CD4-positive, alpha-beta memory T cell (primary cell): ENCODE results near the gene PLEKHA7. TPM values are rescaled to one million over a fixed set of nuclear protein-coding genes. Genes with fewer than 3 reads are reported as not detected.

Source experiments
- CTCF ChIA-PET: fragments of 350-600 bp; sonication (Branson Sonifier 250); formaldehyde crosslinking; loops from one replicate; lab custom pipeline; 2021; ENCODE audit warnings: inconsistent platforms; ENCODE audit not compliant: partially characterized antibody; lab: Charles Lee
- POLR2A ChIA-PET: fragments of 350-600 bp; sonication (Branson Sonifier 250); formaldehyde crosslinking; loops from one replicate; lab custom pipeline; 2021; ENCODE audit not compliant: partially characterized antibody; lab: Charles Lee
- DNase-seq, 5 donors: peaks; one replicate each; pipeline versions ENCODE4 v3.0.0 to v3.0.0-alpha.2; 2020 to 2022; ENCODE audit warnings: mixed read lengths in 1 of 5
- H3K27ac ChIP-seq: one replicate; pipeline ENCODE4 v1.7.0; 2013; ENCODE audit warnings: low read depth, low read length
- H3K27me3 ChIP-seq: 2 replicates; pipeline ENCODE4 v1.7.0; 2013; ENCODE audit warnings: mild to moderate bottlenecking, low read length, moderate library complexity; ENCODE audit not compliant: insufficient read depth
- H3K36me3 ChIP-seq: 2 replicates; pipeline ENCODE4 v1.7.0; 2013; ENCODE audit warnings: mild to moderate bottlenecking, low read length, moderate library complexity; ENCODE audit not compliant: insufficient read depth
- H3K4me1 ChIP-seq: 2 replicates; pipeline ENCODE4 v1.7.0; 2013; ENCODE audit warnings: mild to moderate bottlenecking, low read length, moderate library complexity; ENCODE audit not compliant: insufficient read depth
- H3K4me3 ChIP-seq, 2 donors: one replicate each; pipeline ENCODE4 v1.7.0; 2013; ENCODE audit warnings: low read length in 2 of 2, mild to moderate bottlenecking in 1 of 2
- H3K9me3 ChIP-seq, 2 donors: one replicate each; pipeline ENCODE4 v1.7.0; 2013; ENCODE audit warnings: low read length in 2 of 2, control low read depth in 1 of 2; ENCODE audit not compliant: control insufficient read depth in 1 of 2
- H3K27ac Mint-ChIP-seq, 7 donors: one replicate each; pipeline ENCODE4 v1.8.0; 2020 to 2021; ENCODE audit warnings: mixed read lengths in 7 of 7, mild to moderate bottlenecking in 6 of 7, inconsistent platforms in 3 of 7, moderate library complexity in 3 of 7
- H3K27me3 Mint-ChIP-seq, 2 donors: one replicate each; pipeline ENCODE4 v1.8.0; 2020 to 2021; ENCODE audit warnings: mixed read lengths in 2 of 2
- H3K36me3 Mint-ChIP-seq, 2 donors: one replicate each; pipeline ENCODE4 v1.8.0; 2020 to 2021; ENCODE audit warnings: mixed read lengths in 2 of 2, inconsistent platforms in 1 of 2, mild to moderate bottlenecking in 1 of 2
- H3K4me1 Mint-ChIP-seq, 4 donors: one replicate each; pipeline ENCODE4 v1.8.0; 2020 to 2021; ENCODE audit warnings: mixed read lengths in 4 of 4, mild to moderate bottlenecking in 1 of 4
- H3K4me3 Mint-ChIP-seq, 8 donors: one replicate each; pipeline ENCODE4 v1.8.0; 2020 to 2021; ENCODE audit warnings: mixed read lengths in 8 of 8, mild to moderate bottlenecking in 7 of 8, moderate library complexity in 6 of 8, inconsistent platforms in 3 of 8
- H3K9me3 Mint-ChIP-seq, 8 donors: one replicate each; pipeline ENCODE4 v1.8.0; 2020 to 2021; ENCODE audit warnings: mixed read lengths in 8 of 8, mild to moderate bottlenecking in 5 of 8, inconsistent platforms in 3 of 8, moderate library complexity in 1 of 8
- intact Hi-C: fragments of 100-400 bp; cut with micrococcal nuclease; formaldehyde crosslinking; loops from one replicate; pipeline ENCODE4 v1.15.1; 2023
- polyA plus RNA-seq, 2 donors: library from polyadenylated mRNA; unstranded; fragments of 300-500 nt; fragmentation: Illumina TruSeq; gene quantifications; one replicate each; pipeline ENCODE4 v1.2.3, GENCODE V29; 2021
- total RNA-seq, 2 experiments: library from RNA; stranded (reverse); gene quantifications; one replicate each; pipeline ENCODE4 v1.2.3, GENCODE V29; 2021

Gene PLEKHA7
- total and polyA plus RNA-seq, 4 experiments from 2014 or later, result 1.6 to 8.3 (median 6.0) TPM

- Histone ChIP-seq H3K9me3 (no peaks in the 10 kb centered on the region), H3K36me3 (no peaks in the 10 kb centered on the region), H3K4me3 (no peak overlapping the region), H3K4me1 (peaks cover 21% of the 10 kb centered on the region), H3K27me3 (no peaks in the 10 kb centered on the region), H3K27ac (peak overlapping the region; percentile 50)
- H3K36me3 Mint-ChIP-seq, result peaks cover 0 to 1% of the 10 kb centered on the region in 2 donors
- peak overlapping the region; percentile 70 to 93 (median 89) for H3K27ac Mint-ChIP-seq
- no peaks in the 10 kb centered on the region for H3K27me3 Mint-ChIP-seq
- H3K4me1 Mint-ChIP-seq, result peaks cover 16 to 30% (median 21%) of the 10 kb centered on the region in 4 donors
- H3K9me3 Mint-ChIP-seq, result peaks cover 0 to 2% (median 0%) of the 10 kb centered on the region in 8 donors
- POLR2A ChIA-PET, result interaction anchor here (1.0 to 1.2 kb wide), 2 partner anchors 29 to 91 kb away, joined by 3 to 5 read pairs; partner anchors contain the start of gene RPS13
- CTCF ChIA-PET, result interaction anchor here (0.6 to 2.5 kb wide), 2 partner anchors 29 to 59 kb away, joined by 3 to 7 read pairs; no protein-coding TSS in a partner anchor
- peak; percentile 46 to 78 (median 56) for DNase-seq
- intact Hi-C loops, result no loop called here
- peak overlapping the region in 7 of 8 donors; percentile 41 to 83 (median 62) for H3K4me3 Mint-ChIP-seq
Observed at GRCh38 chr11:16986434-16987204, 27.6 kb downstream of the PLEKHA7 start.

- no peak for DNase-seq
- Histone ChIP-seq H3K4me1 (peaks cover 21% of the 10 kb centered on the region), H3K36me3 (no peaks in the 10 kb centered on the region), H3K27me3 (no peaks in the 10 kb centered on the region), H3K27ac (no peak overlapping the region), H3K4me3 (no peak overlapping the region), H3K9me3 (no peaks in the 10 kb centered on the region)
- Mint-ChIP-seq H3K9me3 (peaks cover 0 to 2% (median 0%) of the 10 kb centered on the region in 8 donors), H3K4me3 (peak overlapping the region in 1 of 8 donors; percentile 17), H3K27me3 (no peaks in the 10 kb centered on the region), H3K4me1 (peaks cover 16 to 30% (median 21%) of the 10 kb centered on the region in 4 donors), H3K27ac (peak overlapping the region in 6 of 7 donors; percentile 70 to 93 (median 84)), H3K36me3 (peaks cover 0 to 1% of the 10 kb centered on the region in 2 donors)
- POLR2A ChIA-PET, result no interaction called here
- CTCF ChIA-PET, result interaction anchor here (2.5 kb wide), 1 partner anchor 30 kb away, joined by 7 read pairs; no protein-coding TSS in a partner anchor
- intact Hi-C loops, result no loop called here
Observed at GRCh38 chr11:16985297-16985696, 28.9 kb downstream of the PLEKHA7 start.

GRCh38 chr11:16984229-16984628 is 30.0 kb downstream of the PLEKHA7 start:
- H3K36me3 Mint-ChIP-seq, result peaks cover 0 to 1% of the 10 kb centered on the region in 2 donors
- Histone ChIP-seq H3K27ac (no peak overlapping the region), H3K4me1 (peaks cover 21% of the 10 kb centered on the region), H3K36me3 (no peaks in the 10 kb centered on the region), H3K9me3 (no peaks in the 10 kb centered on the region), H3K27me3 (no peaks in the 10 kb centered on the region), H3K4me3 (no peak overlapping the region)
- H3K27me3 Mint-ChIP-seq, result no peaks in the 10 kb centered on the region
- peaks cover 16 to 30% (median 20%) of the 10 kb centered on the region in 4 donors for H3K4me1 Mint-ChIP-seq
- CTCF ChIA-PET, result interaction anchor here (1.5 kb wide), 1 partner anchor 8 kb away, joined by 3 read pairs; no protein-coding TSS in a partner anchor
- no peak overlapping the region for H3K4me3 Mint-ChIP-seq
- POLR2A ChIA-PET, result no interaction called here
- intact Hi-C loops, result no loop called here
- peak overlapping the region in 1 of 7 donors; percentile 49 for H3K27ac Mint-ChIP-seq
- DNase-seq, result no peak
- H3K9me3 Mint-ChIP-seq, result peaks cover 0 to 2% (median 0%) of the 10 kb centered on the region in 8 donors

GRCh38 chr11:16982809-16983208 is 31.4 kb downstream of the PLEKHA7 start:
- Histone ChIP-seq H3K9me3 (no peaks in the 10 kb centered on the region), H3K36me3 (no peaks in the 10 kb centered on the region), H3K4me1 (peaks cover 21% of the 10 kb centered on the region), H3K27me3 (no peaks in the 10 kb centered on the region), H3K27ac (no peak overlapping the region), H3K4me3 (no peak overlapping the region)
- Mint-ChIP-seq H3K4me1 (peaks cover 16 to 29% (median 20%) of the 10 kb centered on the region in 4 donors), H3K36me3 (peaks cover 1 to 9% of the 10 kb centered on the region in 2 donors), H3K9me3 (peaks cover 0 to 2% (median 0%) of the 10 kb centered on the region in 8 donors), H3K4me3 (no peak overlapping the region), H3K27ac (peak overlapping the region in 2 of 7 donors; percentile 13 to 48), H3K27me3 (no peaks in the 10 kb centered on the region)
- intact Hi-C loops, result no loop called here
- no peak for DNase-seq
- CTCF ChIA-PET, result no interaction called here
- POLR2A ChIA-PET, result no interaction called here

- Histone ChIP-seq H3K4me3 (no peak overlapping the region), H3K27me3 (no peaks in the 10 kb centered on the region), H3K4me1 (peaks cover 18% of the 10 kb centered on the region), H3K36me3 (no peaks in the 10 kb centered on the region), H3K9me3 (no peaks in the 10 kb centered on the region), H3K27ac (no peak overlapping the region)
- H3K27me3 Mint-ChIP-seq, result no peaks in the 10 kb centered on the region
- no peak overlapping the region for H3K27ac Mint-ChIP-seq
- ChIA-PET CTCF (no interaction called here), POLR2A (no interaction called here)
- H3K9me3 Mint-ChIP-seq, result no peaks in the 10 kb centered on the region
- intact Hi-C loops, result no loop called here
- no peak for DNase-seq
- no peak overlapping the region for H3K4me3 Mint-ChIP-seq
- H3K4me1 Mint-ChIP-seq, result peaks cover 13 to 23% (median 17%) of the 10 kb centered on the region in 4 donors
- H3K36me3 Mint-ChIP-seq, result peaks cover 1 to 9% of the 10 kb centered on the region in 2 donors
Observed at GRCh38 chr11:16982256-16982671, 31.9 kb downstream of the PLEKHA7 start.

GRCh38 chr11:16981651-16982194 is 32.5 kb downstream of the PLEKHA7 start:
- CTCF ChIA-PET, result no interaction called here
- Histone ChIP-seq H3K27ac (no peak overlapping the region), H3K4me1 (peaks cover 12% of the 10 kb centered on the region), H3K36me3 (no peaks in the 10 kb centered on the region), H3K9me3 (no peaks in the 10 kb centered on the region), H3K27me3 (no peaks in the 10 kb centered on the region), H3K4me3 (no peak overlapping the region)
- POLR2A ChIA-PET, result no interaction called here
- Mint-ChIP-seq H3K27me3 (no peaks in the 10 kb centered on the region), H3K9me3 (no peaks in the 10 kb centered on the region), H3K36me3 (peaks cover 1 to 9% of the 10 kb centered on the region in 2 donors), H3K27ac (no peak overlapping the region), H3K4me3 (no peak overlapping the region), H3K4me1 (peaks cover 13 to 18% (median 15%) of the 10 kb centered on the region in 4 donors)
- intact Hi-C loops, result no loop called here
- DNase-seq, result no peak
